ENCODE results near the gene NEB. TPM values are rescaled to one million over a fixed set of nuclear protein-coding genes. Genes with fewer than 3 reads are reported as not detected.

NEB gene
- total RNA-seq, 1 experiment from 2014 or later = 0.11 TPM

GRCh38 chr2:151661625-151662024 lies 72.7 kb downstream of the NEB start:
- BruUV-seq (replicated peaks) = no TSS peak
- Histone ChIP-seq H3K9ac (ENCODE audit: low read length) (no peak overlapping the region), H3F3A (ENCODE audit: low read length, unreplicated experiment) (no peaks in the 10 kb centered on the region), H3K9me3 (ENCODE audit: low read length) (no peaks in the 10 kb centered on the region), H3K27ac (ENCODE audit: low read length) (no peak overlapping the region), H3K27me3 (ENCODE audit: low read length) (peaks cover 65% of the 10 kb centered on the region), H4K20me1 (ENCODE audit: low read length) (no peaks in the 10 kb centered on the region), H2AFZ (ENCODE audit: low read length) (no peak overlapping the region), H3K9me2 (replicated peaks; ENCODE audit: low read length) (no peaks in the 10 kb centered on the region), H3K4me2 (ENCODE audit: low read length) (no peak overlapping the region), H3K36me3 (ENCODE audit: low read depth, low read length) (no peaks in the 10 kb centered on the region), H3K79me2 (ENCODE audit: low read length) (no peaks in the 10 kb centered on the region), H3K4me3 (ENCODE audit: low read length) (no peak overlapping the region), H3K4me1 (ENCODE audit: insufficient read depth, low read length) (no peaks in the 10 kb centered on the region)
- CTCF ChIA-PET = no interaction called here
- TF ChIP-seq CTCF (conservative IDR thresholded peaks at IDR 0.05; ENCODE audit: low read depth, low read length) (no peak), EZH2 (IDR thresholded peaks at IDR 0.05; ENCODE audit: low read length, unreplicated experiment) (no peak), EZH2phosphoT487 (IDR thresholded peaks at IDR 0.05; ENCODE audit: borderline replicate concordance, low read length) (no peak)
- ATAC-seq (no peak), DNase-seq (no peak)
- POLR2A ChIA-PET (ENCODE audit: unreplicated experiment) = no interaction called here
- intact Hi-C loops (cut with micrococcal nuclease) = no loop called here

DNA sequence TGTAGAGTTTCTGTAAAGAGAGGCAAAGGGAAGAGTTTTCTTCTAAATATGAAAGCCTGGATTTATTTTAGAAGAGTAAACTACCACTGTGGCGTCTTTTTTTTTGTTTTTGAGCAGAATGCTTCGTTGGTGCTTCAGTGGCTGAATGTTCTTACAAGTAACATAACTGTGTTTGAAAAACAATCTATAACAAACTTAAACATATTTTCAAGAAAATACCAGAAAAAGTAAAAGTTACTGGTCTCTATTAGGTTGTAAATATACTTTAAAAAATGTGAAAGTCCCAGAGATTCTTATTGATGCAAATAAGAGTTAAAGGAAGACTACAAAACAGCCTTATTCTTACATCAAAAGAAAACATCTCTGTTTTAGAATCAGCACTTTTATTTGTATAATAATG lies 76.2 kb downstream of the NEB start:
- H3K4me1 ChIP-seq (ENCODE audit: insufficient read depth, low read length) = no peaks in the 10 kb centered on the region
- peaks cover 63% of the 10 kb centered on the region for H3K27me3 ChIP-seq (ENCODE audit: low read length)
- BruUV-seq (replicated peaks) = no TSS peak
- H3K9me3 ChIP-seq (ENCODE audit: low read length) = no peaks in the 10 kb centered on the region
- no peak overlapping the region for H3K27ac ChIP-seq (ENCODE audit: low read length)
- H3K9me2 ChIP-seq (replicated peaks; ENCODE audit: low read length) = no peaks in the 10 kb centered on the region
- intact Hi-C loops (cut with micrococcal nuclease) = no loop called here
- no peak overlapping the region for H3K4me2 ChIP-seq (ENCODE audit: low read length)
- no peaks in the 10 kb centered on the region for H4K20me1 ChIP-seq (ENCODE audit: low read length)
- DNase-seq = no peak
- ATAC-seq = no peak
- ChIA-PET CTCF (no interaction called here), POLR2A (ENCODE audit: unreplicated experiment) (no interaction called here)
- no peaks in the 10 kb centered on the region for H3K36me3 ChIP-seq (ENCODE audit: low read depth, low read length)
- TF ChIP-seq CTCF (conservative IDR thresholded peaks at IDR 0.05; ENCODE audit: low read depth, low read length) = no peak
- no peaks in the 10 kb centered on the region for H3K79me2 ChIP-seq (ENCODE audit: low read length)
- H3K9ac ChIP-seq (ENCODE audit: low read length) = no peak overlapping the region
- H3K4me3 ChIP-seq (ENCODE audit: low read length) = no peak overlapping the region
- no peaks in the 10 kb centered on the region for H3F3A ChIP-seq (ENCODE audit: low read length, unreplicated experiment)
- no peak overlapping the region for H2AFZ ChIP-seq (ENCODE audit: low read length)

- DNase-seq = no peak
- no peaks in the 10 kb centered on the region for H3F3A ChIP-seq (ENCODE audit: low read length, unreplicated experiment)
- H3K36me3 ChIP-seq (ENCODE audit: low read depth, low read length) = no peaks in the 10 kb centered on the region
- H3K79me2 ChIP-seq (ENCODE audit: low read length) = no peaks in the 10 kb centered on the region
- no peaks in the 10 kb centered on the region for H3K9me3 ChIP-seq (ENCODE audit: low read length)
- no peak overlapping the region for H2AFZ ChIP-seq (ENCODE audit: low read length)
- H3K9me2 ChIP-seq (replicated peaks; ENCODE audit: low read length) = no peaks in the 10 kb centered on the region
- BruUV-seq (replicated peaks) = no TSS peak
- no peak for ATAC-seq
- peaks cover 63% of the 10 kb centered on the region for H3K27me3 ChIP-seq (ENCODE audit: low read length)
- ChIA-PET CTCF (no interaction called here), POLR2A (ENCODE audit: unreplicated experiment) (no interaction called here)
- no peak overlapping the region for H3K27ac ChIP-seq (ENCODE audit: low read length)
- H3K4me1 ChIP-seq (ENCODE audit: insufficient read depth, low read length) = no peaks in the 10 kb centered on the region
- no peak overlapping the region for H3K4me2 ChIP-seq (ENCODE audit: low read length)
- intact Hi-C loops (cut with micrococcal nuclease) = no loop called here
- no peaks in the 10 kb centered on the region for H4K20me1 ChIP-seq (ENCODE audit: low read length)
- TF ChIP-seq EZH2 (IDR thresholded peaks at IDR 0.05; ENCODE audit: low read length, unreplicated experiment) (no peak), EZH2phosphoT487 (IDR thresholded peaks at IDR 0.05; ENCODE audit: borderline replicate concordance, low read length) (no peak), CTCF (conservative IDR thresholded peaks at IDR 0.05; ENCODE audit: low read depth, low read length) (no peak)
- no peak overlapping the region for H3K4me3 ChIP-seq (ENCODE audit: low read length)
- no peak overlapping the region for H3K9ac ChIP-seq (ENCODE audit: low read length)
Observed at GRCh38 chr2:151657667-151658076, 76.6 kb downstream of the NEB start.
